GM12878 (cell line): ENCODE measurements around the gene DYNC1I2. TPM values are rescaled to one million over a fixed set of nuclear protein-coding genes. Genes with fewer than 3 reads are reported as not detected.

ENCODE experiments used
- ATAC-seq: fragments of 200-7000 bp; cut with Tn5 transposase; 3 replicates; pipeline ENCODE4 v1.9.1; 2020; ENCODE audit warnings: mild to moderate bottlenecking, moderate library complexity
- BruUV-seq: library from RNA; stranded (reverse); fragments of 400-500 nt; replicated peaks from 2 replicates; lab custom pipeline; 2021; lab: Mats Ljungman, UMichigan
- CTCF ChIA-PET: fragments of 300-600 bp; sonication (Branson Sonifier 250); formaldehyde crosslinking; extraction: SDS; loops from one replicate; lab custom pipeline; 2021; ENCODE audit warnings: inconsistent platforms; lab: Yijun Ruan, JAX
- POLR2A ChIA-PET: fragments of 350-600 bp; formaldehyde crosslinking; extraction: SDS; loops from one replicate; lab custom pipeline; 2021; ENCODE audit warnings: inconsistent platforms; lab: Charles Lee
- RAD21 ChIA-PET: fragments of 300-600 bp; sonication (Branson Sonifier 250); formaldehyde crosslinking; loops from one replicate; lab custom pipeline; 2023; ENCODE audit warnings: antibody characterized with exemption; ENCODE audit not compliant: unreplicated experiment; lab: Charles Lee
- SMC1A ChIA-PET: fragments of 300-600 bp; sonication (Branson Sonifier 250); formaldehyde crosslinking; loops from one replicate; lab custom pipeline; 2023; ENCODE audit not compliant: unreplicated experiment, uncharacterized antibody; lab: Charles Lee
- DNase-seq: peaks from one replicate; pipeline ENCODE4 v3.0.0-alpha.2; 2011; ENCODE audit warnings: low read depth, low spot score
- FAIRE-seq: peaks from 3 replicates; lab custom pipeline; 2011; peaks lifted over from hg19 to GRCh38; lab: Jason Lieb, UNC
- H2AFZ ChIP-seq: 2 replicates; pipeline ENCODE4 v1.6.0; 2011; ENCODE audit warnings: low read depth, low read length, control low read depth; ENCODE audit not compliant: control insufficient read depth
- H3K27ac ChIP-seq: 2 replicates; pipeline ENCODE4 v1.5.1; 2011; ENCODE audit warnings: control low read depth; ENCODE audit not compliant: control insufficient read depth, insufficient read depth
- H3K27me3 ChIP-seq, 2 experiments: replicated peaks in 1 of 2; 2 replicates each; pipeline versions ENCODE4 v1.6.0 to v1.6.1; 2011; ENCODE audit warnings: low read length in 1 of 2; ENCODE audit not compliant: control insufficient read depth in 2 of 2, insufficient read depth in 2 of 2
- H3K36me3 ChIP-seq, 2 experiments: 2 replicates each; pipeline ENCODE4 v1.5.1; 2011; ENCODE audit warnings: low read length in 1 of 2; ENCODE audit not compliant: control insufficient read depth in 2 of 2, insufficient read depth in 2 of 2
- H3K4me1 ChIP-seq: 2 replicates; pipeline ENCODE4 v1.6.1; 2011; ENCODE audit warnings: mild to moderate bottlenecking, low read length, moderate library complexity, mixed read lengths; ENCODE audit not compliant: control insufficient read depth, insufficient read depth
- H3K4me2 ChIP-seq: 2 replicates; pipeline ENCODE4 v1.6.0; 2011; ENCODE audit warnings: control low read depth; ENCODE audit not compliant: control insufficient read depth, insufficient read depth
- H3K4me3 ChIP-seq: fragments of 200-600 bp; sonication (generic); 2 replicates; pipeline ENCODE4 v1.5.1; 2016
- H3K79me2 ChIP-seq: 2 replicates; pipeline ENCODE4 v1.6.0; 2011; ENCODE audit warnings: low read length; ENCODE audit not compliant: control insufficient read depth, insufficient read depth
- H3K9ac ChIP-seq: 2 replicates; pipeline ENCODE4 v1.8.0; 2011; ENCODE audit warnings: low read length, control low read depth, mixed read lengths; ENCODE audit not compliant: control insufficient read depth, insufficient read depth
- H3K9me3 ChIP-seq: replicated peaks from 3 replicates; pipeline ENCODE4 v1.5.1; 2011; ENCODE audit warnings: mild to moderate bottlenecking, low read length; ENCODE audit not compliant: control insufficient read depth, insufficient read depth
- H4K20me1 ChIP-seq: 2 replicates; pipeline ENCODE4 v1.6.0; 2011; ENCODE audit not compliant: control insufficient read depth, insufficient read depth
- BRCA1 ChIP-seq: IDR thresholded peaks from 2 replicates; pipeline ENCODE4 v1.6.1; 2011; ENCODE audit warnings: low read depth, low read length, improper control_type of control experiment
- EED ChIP-seq: sonication (generic); IDR thresholded peaks from 2 replicates; pipeline ENCODE4 v1.6.1; 2016; ENCODE audit warnings: antibody characterized with exemption, low read depth
- MXI1 ChIP-seq: fragments of 150-350 bp; IDR thresholded peaks from 2 replicates; pipeline ENCODE4 v1.6.1; 2011; ENCODE audit warnings: low read depth, mild to moderate bottlenecking, inconsistent platforms, low read length, improper control_type of control experiment
- NFYA ChIP-seq: IDR thresholded peaks from 2 replicates; pipeline ENCODE4 v1.6.1; 2011; ENCODE audit warnings: low read depth, mild to moderate bottlenecking, low read length, improper control_type of control experiment, borderline replicate concordance
- NR2C1 ChIP-seq: fragments of 450-650 bp; IDR thresholded peaks from 2 replicates; pipeline ENCODE4 v1.6.1; 2017; ENCODE audit warnings: antibody characterized with exemption, mild to moderate bottlenecking, moderate library complexity
- PML ChIP-seq: IDR thresholded peaks from 2 replicates; pipeline ENCODE4 v1.6.1; 2012; ENCODE audit warnings: low read length, inconsistent platforms
- RAD51 ChIP-seq: fragments of 450-650 bp; IDR thresholded peaks from 2 replicates; pipeline ENCODE4 v1.6.1; 2016; ENCODE audit warnings: moderate library complexity, mild to moderate bottlenecking, inconsistent platforms
- RBBP5 ChIP-seq: fragments of 200-600 bp; sonication (generic); conservative IDR thresholded peaks from 2 replicates; pipeline ENCODE4 v1.6.1; 2016
- TCF3 ChIP-seq: IDR thresholded peaks from 2 replicates; pipeline ENCODE4 v1.6.1; 2012; ENCODE audit warnings: low read depth, mild to moderate bottlenecking, low read length, borderline replicate concordance; ENCODE audit not compliant: insufficient read depth
- WGBS: methylation state at CpG from one replicate; pipeline ENCODE4 v1.1.6; 2016; ENCODE audit warnings: low lambda C conversion rate; ENCODE audit not compliant: insufficient replicate concordance, insufficient coverage; ENCODE audit errors: missing lambda C conversion rate; 5-methylcytosine and 5-hydroxymethylcytosine counted together
- in situ Hi-C: fragments of 300-500 bp; cut with MboI; formaldehyde crosslinking; loops from 9 replicates; pipeline ENCODE4 v1.14.3; 2018; ENCODE audit warnings: mixed read lengths
- intact Hi-C: fragments of 100-400 bp; cut with micrococcal nuclease; formaldehyde crosslinking; loops from one replicate; pipeline ENCODE4 v1.14.2; 2022; ENCODE audit not compliant: unreplicated experiment
- polyA plus RNA-seq, 11 experiments: library from polyadenylated mRNA; depleted of rRNA in 4 of 11; unstranded in 6 of 11; stranded (reverse) in 5 of 11; fragments of >200 nt; fragmentation: Nextera tagmentation in 4 of 11; fragmentation: Illumina TruSeq in 1 of 11; extraction: Ambion mirVana in 4 of 11; extraction: Trizol in 1 of 11; gene quantifications; 1 replicate in 1 of 11; 2 replicates in 10 of 11; pipeline versions ENCODE4 v1.2.1 to v1.2.3, GENCODE V29; 2011 to 2016; ENCODE audit warnings: inconsistent platforms in 2 of 11, missing spikeins in 2 of 11, low read depth in 1 of 11
- total RNA-seq, 4 experiments: library from RNA; depleted of rRNA in 3 of 4; stranded (reverse); fragments of >200 nt in 3 of 4; fragmentation: Illumina TruSeq in 1 of 4; extraction: Trizol in 1 of 4; gene quantifications; 2 replicates each; pipeline versions ENCODE4 v1.2.1 to v1.2.3, GENCODE V29; 2013 to 2021
- TF ChIP-seq, protein P1 (sequence below): fragments of 150-350 bp; IDR thresholded peaks from 2 replicates; pipeline ENCODE4 v1.6.1; 2014; ENCODE audit warnings: mild to moderate bottlenecking, low read depth, low read length
- TF ChIP-seq, protein P2 (sequence below): fragments of 450-650 bp; IDR thresholded peaks from 2 replicates; pipeline ENCODE4 v1.6.1; 2017; ENCODE audit warnings: mild to moderate bottlenecking
- TF ChIP-seq, protein P3 (sequence below): fragments of 450-650 bp; IDR thresholded peaks from 2 replicates; pipeline ENCODE4 v1.6.1; 2018; ENCODE audit warnings: borderline replicate concordance, mild to moderate bottlenecking; ENCODE audit not compliant: partially characterized antibody
- TF ChIP-seq, protein P4 (sequence below): IDR thresholded peaks from 2 replicates; pipeline ENCODE4 v1.6.1; 2011; ENCODE audit warnings: borderline replicate concordance, low read depth, mild to moderate bottlenecking, moderate library complexity, mixed read lengths, low read length; ENCODE audit not compliant: insufficient read depth; ENCODE audit errors: extremely low read length

DYNC1I2 gene
- total and polyA plus RNA-seq, 10 of the 15 experiments (the other 5 are each of a cell fraction or from before 2014, with no cell fraction given), result 39.9 to 113 (median 53.5) TPM

DNA sequence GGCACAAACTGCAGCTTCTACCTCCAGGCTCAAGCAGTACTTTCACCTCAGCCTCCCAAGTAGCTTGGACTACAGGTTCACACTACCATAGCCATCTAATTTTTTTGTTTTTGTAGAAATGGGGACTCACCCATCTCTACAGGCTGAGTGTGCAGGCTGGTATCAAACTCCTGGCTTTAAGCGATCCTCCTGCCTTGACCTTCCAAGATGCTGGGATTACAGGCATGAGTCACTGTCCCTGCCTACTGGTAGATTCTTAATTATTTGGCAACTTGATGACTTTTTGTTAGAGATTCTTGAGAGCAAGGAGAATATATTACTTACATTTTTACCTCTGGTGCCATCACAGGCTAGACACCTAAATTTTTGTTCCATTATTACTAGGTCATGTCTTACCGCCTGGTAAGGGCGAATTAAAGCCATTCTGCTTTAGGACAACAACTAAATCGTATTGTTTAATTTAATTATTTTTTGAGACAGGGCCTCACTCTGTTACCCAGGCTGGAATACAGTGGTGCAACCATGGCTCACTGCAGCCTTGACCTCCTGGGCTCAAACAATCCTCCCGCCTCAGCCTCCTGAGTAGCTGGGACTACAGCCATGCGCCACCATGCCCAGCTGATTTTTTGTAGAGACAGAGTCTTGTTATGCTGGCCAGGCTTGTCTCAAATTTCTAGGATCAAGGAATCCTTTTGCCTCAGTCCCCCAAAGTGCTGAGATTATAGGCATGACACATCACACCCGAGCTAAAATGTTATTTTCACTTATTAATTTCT lies 15.7 kb downstream of the DYNC1I2 start:
- H3K36me3 ChIP-seq, result peaks cover 2 to 5% of the 10 kb centered on the region in 2 experiments; a peak in 2 of 4 replicates
- DNase-seq (no peak), ATAC-seq (no peak), FAIRE-seq (no peak)
- intact Hi-C loops, result loop anchor here (5.0 kb wide), 2 partner anchors 106 to 759 kb away; no protein-coding TSS in a partner anchor
- 84% methylated on average over 7 of the region's 7 CpGs for WGBS
- in situ Hi-C loops, result loop anchor here (5.0 kb wide), 1 partner anchor 404 kb away; no protein-coding TSS in a partner anchor
- H3K9ac ChIP-seq, result no peak overlapping the region
- no TSS peak for BruUV-seq
- no peak overlapping the region for H3K4me3 ChIP-seq
- SMC1A ChIA-PET, result interaction anchor here (0.7 to 10.1 kb wide), 17 partner anchors 11 to 763 kb away, joined by 3 to 111 read pairs (median 4); partner anchors contain the start of genes DLX2 and DYNC1I2
- no peak overlapping the region for H2AFZ ChIP-seq
- no peak overlapping the region for H3K27ac ChIP-seq
- CTCF ChIA-PET, result interaction anchor here (0.7 to 12.8 kb wide), 29 partner anchors 8 to 1328 kb away, joined by 3 to 212 read pairs (median 5); partner anchors contain the start of genes DLX2, DYNC1I2, GORASP2 and SLC25A12
- RAD21 ChIA-PET, result interaction anchor here (0.6 to 4.0 kb wide), 16 partner anchors 9 to 759 kb away, joined by 3 to 19 read pairs (median 5); partner anchors contain the start of genes CYBRD1 and DLX2
- no peaks in the 10 kb centered on the region for H4K20me1 ChIP-seq
- no peaks in the 10 kb centered on the region for H3K9me3 ChIP-seq
- no peak overlapping the region for H3K4me2 ChIP-seq
- H3K4me1 ChIP-seq, result no peaks in the 10 kb centered on the region
- POLR2A ChIA-PET, result interaction anchor here (1.3 to 1.4 kb wide), 2 partner anchors 400 to 402 kb away, joined by 4 to 5 read pairs; partner anchors contain the start of gene DLX2
- no peaks in the 10 kb centered on the region; the same call in 1 of the 2 replicates for H3K79me2 ChIP-seq
- H3K27me3 ChIP-seq, result no peaks in the 10 kb centered on the region
- TF ChIP-seq, protein P1, sequence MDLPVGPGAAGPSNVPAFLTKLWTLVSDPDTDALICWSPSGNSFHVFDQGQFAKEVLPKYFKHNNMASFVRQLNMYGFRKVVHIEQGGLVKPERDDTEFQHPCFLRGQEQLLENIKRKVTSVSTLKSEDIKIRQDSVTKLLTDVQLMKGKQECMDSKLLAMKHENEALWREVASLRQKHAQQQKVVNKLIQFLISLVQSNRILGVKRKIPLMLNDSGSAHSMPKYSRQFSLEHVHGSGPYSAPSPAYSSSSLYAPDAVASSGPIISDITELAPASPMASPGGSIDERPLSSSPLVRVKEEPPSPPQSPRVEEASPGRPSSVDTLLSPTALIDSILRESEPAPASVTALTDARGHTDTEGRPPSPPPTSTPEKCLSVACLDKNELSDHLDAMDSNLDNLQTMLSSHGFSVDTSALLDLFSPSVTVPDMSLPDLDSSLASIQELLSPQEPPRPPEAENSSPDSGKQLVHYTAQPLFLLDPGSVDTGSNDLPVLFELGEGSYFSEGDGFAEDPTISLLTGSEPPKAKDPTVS, result no peak
- TF ChIP-seq, protein P2, sequence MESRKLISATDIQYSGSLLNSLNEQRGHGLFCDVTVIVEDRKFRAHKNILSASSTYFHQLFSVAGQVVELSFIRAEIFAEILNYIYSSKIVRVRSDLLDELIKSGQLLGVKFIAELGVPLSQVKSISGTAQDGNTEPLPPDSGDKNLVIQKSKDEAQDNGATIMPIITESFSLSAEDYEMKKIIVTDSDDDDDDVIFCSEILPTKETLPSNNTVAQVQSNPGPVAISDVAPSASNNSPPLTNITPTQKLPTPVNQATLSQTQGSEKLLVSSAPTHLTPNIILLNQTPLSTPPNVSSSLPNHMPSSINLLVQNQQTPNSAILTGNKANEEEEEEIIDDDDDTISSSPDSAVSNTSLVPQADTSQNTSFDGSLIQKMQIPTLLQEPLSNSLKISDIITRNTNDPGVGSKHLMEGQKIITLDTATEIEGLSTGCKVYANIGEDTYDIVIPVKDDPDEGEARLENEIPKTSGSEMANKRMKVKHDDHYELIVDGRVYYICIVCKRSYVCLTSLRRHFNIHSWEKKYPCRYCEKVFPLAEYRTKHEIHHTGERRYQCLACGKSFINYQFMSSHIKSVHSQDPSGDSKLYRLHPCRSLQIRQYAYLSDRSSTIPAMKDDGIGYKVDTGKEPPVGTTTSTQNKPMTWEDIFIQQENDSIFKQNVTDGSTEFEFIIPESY, result no peak
- no peak for TF ChIP-seq PML
- TF ChIP-seq TCF3, result no peak
- no peak for TF ChIP-seq EED
- TF ChIP-seq MXI1, result no peak
- TF ChIP-seq, protein P3, sequence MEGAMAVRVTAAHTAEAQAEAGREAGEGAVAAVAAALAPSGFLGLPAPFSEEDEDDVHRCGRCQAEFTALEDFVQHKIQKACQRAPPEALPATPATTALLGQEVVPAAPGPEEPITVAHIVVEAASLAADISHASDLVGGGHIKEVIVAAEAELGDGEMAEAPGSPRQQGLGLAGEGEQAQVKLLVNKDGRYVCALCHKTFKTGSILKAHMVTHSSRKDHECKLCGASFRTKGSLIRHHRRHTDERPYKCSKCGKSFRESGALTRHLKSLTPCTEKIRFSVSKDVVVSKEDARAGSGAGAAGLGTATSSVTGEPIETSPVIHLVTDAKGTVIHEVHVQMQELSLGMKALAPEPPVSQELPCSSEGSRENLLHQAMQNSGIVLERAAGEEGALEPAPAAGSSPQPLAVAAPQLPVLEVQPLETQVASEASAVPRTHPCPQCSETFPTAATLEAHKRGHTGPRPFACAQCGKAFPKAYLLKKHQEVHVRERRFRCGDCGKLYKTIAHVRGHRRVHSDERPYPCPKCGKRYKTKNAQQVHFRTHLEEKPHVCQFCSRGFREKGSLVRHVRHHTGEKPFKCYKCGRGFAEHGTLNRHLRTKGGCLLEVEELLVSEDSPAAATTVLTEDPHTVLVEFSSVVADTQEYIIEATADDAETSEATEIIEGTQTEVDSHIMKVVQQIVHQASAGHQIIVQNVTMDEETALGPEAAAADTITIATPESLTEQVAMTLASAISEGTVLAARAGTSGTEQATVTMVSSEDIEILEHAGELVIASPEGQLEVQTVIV, result no peak
- no peak for TF ChIP-seq RBBP5
- no peak for TF ChIP-seq BRCA1
- no peak for TF ChIP-seq NFYA
- no peak for TF ChIP-seq NR2C1
- no peak for TF ChIP-seq RAD51
- TF ChIP-seq, protein P4, sequence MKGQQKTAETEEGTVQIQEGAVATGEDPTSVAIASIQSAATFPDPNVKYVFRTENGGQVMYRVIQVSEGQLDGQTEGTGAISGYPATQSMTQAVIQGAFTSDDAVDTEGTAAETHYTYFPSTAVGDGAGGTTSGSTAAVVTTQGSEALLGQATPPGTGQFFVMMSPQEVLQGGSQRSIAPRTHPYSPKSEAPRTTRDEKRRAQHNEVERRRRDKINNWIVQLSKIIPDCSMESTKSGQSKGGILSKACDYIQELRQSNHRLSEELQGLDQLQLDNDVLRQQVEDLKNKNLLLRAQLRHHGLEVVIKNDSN, result no peak
